H1 (cell line): ENCODE measurements around the gene PGM1. TPM values are rescaled to one million over a fixed set of nuclear protein-coding genes. Genes with fewer than 3 reads are reported as not detected.

Source experiments
- CREB1 ChIP-seq: IDR thresholded peaks from 2 replicates; pipeline ENCODE4 v1.6.1; 2012; ENCODE audit warnings: inconsistent platforms
- PHF8 ChIP-seq: fragments of 200-600 bp; sonication (generic); conservative IDR thresholded peaks from 2 replicates; pipeline ENCODE4 v1.7.1; 2012; ENCODE audit warnings: low read depth, mild to moderate bottlenecking, inconsistent platforms, low read length, moderate library complexity
- SRF ChIP-seq: IDR thresholded peaks from 2 replicates; pipeline ENCODE4 v1.6.1; 2011; ENCODE audit warnings: mild to moderate bottlenecking, low read depth, low read length, moderate library complexity
- TBP ChIP-seq: IDR thresholded peaks from 2 replicates; pipeline ENCODE4 v1.6.1; 2011; ENCODE audit warnings: low read depth, low read length, improper control_type of control experiment
- polyA plus RNA-seq, 7 experiments: library from polyadenylated mRNA; depleted of rRNA in 3 of 7; stranded (reverse) in 5 of 7; unstranded in 2 of 7; fragments of >200 nt in 5 of 7; fragments of 200-250 nt in 2 of 7; gene quantifications; 1 replicate in 5 of 7; 2 replicates in 1 of 7; 4 replicates in 1 of 7; pipeline versions ENCODE4 v1.2.1 to v1.2.3, GENCODE V29; 2011 to 2013; ENCODE audit warnings: missing spikeins in 2 of 7, mixed read lengths in 2 of 7
- total RNA-seq: library from RNA; stranded (reverse); fragmentation: NEBNext Ultra II Directional; extraction: Animal tissue kit (Norgen Biotek cat#: 25700); gene quantifications from 2 replicates; pipeline ENCODE4 v1.2.1, GENCODE V29; 2021
- TF ChIP-seq, protein P1 (sequence below): fragments of 300-600 bp; sonication (generic); IDR thresholded peaks from 2 replicates; pipeline ENCODE4 v1.7.1; 2012; ENCODE audit warnings: low read length, moderate library complexity, mild to moderate bottlenecking, inconsistent platforms; ENCODE audit not compliant: insufficient replicate concordance
- TF ChIP-seq, protein P2 (sequence below): IDR thresholded peaks from 2 replicates; pipeline ENCODE4 v1.6.1; 2012; ENCODE audit warnings: inconsistent platforms
- TF ChIP-seq, protein P3 (sequence below): IDR thresholded peaks from 2 replicates; pipeline ENCODE4 v1.6.1; 2012; ENCODE audit warnings: inconsistent platforms

Gene PGM1
- total and polyA plus RNA-seq, 2 of the 8 experiments (the other 6 are each of a cell fraction or from before 2014, with no cell fraction given): 33.0 to 65.4 TPM

DNA sequence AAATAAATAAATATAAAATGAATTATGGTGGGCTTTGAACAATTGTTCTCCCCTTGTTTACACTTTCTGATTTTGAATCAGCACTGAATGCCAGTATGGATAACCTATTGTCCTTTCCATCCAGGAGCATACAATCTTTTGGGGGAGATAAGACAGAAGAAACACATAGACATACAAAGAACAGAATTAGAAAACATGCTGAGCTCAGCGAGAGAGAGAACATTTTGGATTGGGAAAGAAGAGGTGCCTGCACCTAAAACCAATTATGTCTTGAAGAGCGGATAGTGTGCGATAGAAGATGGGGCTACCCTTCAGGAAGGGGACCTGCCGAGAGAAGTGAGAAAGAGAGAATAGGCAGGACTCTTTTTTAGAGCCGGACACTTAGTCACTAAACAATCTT is 6.6 kb downstream of the PGM1 start (continued):
- TF ChIP-seq, protein P1, sequence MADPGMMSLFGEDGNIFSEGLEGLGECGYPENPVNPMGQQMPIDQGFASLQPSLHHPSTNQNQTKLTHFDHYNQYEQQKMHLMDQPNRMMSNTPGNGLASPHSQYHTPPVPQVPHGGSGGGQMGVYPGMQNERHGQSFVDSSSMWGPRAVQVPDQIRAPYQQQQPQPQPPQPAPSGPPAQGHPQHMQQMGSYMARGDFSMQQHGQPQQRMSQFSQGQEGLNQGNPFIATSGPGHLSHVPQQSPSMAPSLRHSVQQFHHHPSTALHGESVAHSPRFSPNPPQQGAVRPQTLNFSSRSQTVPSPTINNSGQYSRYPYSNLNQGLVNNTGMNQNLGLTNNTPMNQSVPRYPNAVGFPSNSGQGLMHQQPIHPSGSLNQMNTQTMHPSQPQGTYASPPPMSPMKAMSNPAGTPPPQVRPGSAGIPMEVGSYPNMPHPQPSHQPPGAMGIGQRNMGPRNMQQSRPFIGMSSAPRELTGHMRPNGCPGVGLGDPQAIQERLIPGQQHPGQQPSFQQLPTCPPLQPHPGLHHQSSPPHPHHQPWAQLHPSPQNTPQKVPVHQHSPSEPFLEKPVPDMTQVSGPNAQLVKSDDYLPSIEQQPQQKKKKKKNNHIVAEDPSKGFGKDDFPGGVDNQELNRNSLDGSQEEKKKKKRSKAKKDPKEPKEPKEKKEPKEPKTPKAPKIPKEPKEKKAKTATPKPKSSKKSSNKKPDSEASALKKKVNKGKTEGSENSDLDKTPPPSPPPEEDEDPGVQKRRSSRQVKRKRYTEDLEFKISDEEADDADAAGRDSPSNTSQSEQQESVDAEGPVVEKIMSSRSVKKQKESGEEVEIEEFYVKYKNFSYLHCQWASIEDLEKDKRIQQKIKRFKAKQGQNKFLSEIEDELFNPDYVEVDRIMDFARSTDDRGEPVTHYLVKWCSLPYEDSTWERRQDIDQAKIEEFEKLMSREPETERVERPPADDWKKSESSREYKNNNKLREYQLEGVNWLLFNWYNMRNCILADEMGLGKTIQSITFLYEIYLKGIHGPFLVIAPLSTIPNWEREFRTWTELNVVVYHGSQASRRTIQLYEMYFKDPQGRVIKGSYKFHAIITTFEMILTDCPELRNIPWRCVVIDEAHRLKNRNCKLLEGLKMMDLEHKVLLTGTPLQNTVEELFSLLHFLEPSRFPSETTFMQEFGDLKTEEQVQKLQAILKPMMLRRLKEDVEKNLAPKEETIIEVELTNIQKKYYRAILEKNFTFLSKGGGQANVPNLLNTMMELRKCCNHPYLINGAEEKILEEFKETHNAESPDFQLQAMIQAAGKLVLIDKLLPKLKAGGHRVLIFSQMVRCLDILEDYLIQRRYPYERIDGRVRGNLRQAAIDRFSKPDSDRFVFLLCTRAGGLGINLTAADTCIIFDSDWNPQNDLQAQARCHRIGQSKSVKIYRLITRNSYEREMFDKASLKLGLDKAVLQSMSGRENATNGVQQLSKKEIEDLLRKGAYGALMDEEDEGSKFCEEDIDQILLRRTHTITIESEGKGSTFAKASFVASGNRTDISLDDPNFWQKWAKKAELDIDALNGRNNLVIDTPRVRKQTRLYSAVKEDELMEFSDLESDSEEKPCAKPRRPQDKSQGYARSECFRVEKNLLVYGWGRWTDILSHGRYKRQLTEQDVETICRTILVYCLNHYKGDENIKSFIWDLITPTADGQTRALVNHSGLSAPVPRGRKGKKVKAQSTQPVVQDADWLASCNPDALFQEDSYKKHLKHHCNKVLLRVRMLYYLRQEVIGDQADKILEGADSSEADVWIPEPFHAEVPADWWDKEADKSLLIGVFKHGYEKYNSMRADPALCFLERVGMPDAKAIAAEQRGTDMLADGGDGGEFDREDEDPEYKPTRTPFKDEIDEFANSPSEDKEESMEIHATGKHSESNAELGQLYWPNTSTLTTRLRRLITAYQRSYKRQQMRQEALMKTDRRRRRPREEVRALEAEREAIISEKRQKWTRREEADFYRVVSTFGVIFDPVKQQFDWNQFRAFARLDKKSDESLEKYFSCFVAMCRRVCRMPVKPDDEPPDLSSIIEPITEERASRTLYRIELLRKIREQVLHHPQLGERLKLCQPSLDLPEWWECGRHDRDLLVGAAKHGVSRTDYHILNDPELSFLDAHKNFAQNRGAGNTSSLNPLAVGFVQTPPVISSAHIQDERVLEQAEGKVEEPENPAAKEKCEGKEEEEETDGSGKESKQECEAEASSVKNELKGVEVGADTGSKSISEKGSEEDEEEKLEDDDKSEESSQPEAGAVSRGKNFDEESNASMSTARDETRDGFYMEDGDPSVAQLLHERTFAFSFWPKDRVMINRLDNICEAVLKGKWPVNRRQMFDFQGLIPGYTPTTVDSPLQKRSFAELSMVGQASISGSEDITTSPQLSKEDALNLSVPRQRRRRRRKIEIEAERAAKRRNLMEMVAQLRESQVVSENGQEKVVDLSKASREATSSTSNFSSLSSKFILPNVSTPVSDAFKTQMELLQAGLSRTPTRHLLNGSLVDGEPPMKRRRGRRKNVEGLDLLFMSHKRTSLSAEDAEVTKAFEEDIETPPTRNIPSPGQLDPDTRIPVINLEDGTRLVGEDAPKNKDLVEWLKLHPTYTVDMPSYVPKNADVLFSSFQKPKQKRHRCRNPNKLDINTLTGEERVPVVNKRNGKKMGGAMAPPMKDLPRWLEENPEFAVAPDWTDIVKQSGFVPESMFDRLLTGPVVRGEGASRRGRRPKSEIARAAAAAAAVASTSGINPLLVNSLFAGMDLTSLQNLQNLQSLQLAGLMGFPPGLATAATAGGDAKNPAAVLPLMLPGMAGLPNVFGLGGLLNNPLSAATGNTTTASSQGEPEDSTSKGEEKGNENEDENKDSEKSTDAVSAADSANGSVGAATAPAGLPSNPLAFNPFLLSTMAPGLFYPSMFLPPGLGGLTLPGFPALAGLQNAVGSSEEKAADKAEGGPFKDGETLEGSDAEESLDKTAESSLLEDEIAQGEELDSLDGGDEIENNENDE: no peak
- no peak for TF ChIP-seq TBP
- no peak for TF ChIP-seq SRF
- TF ChIP-seq, protein P2, sequence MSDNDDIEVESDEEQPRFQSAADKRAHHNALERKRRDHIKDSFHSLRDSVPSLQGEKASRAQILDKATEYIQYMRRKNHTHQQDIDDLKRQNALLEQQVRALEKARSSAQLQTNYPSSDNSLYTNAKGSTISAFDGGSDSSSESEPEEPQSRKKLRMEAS: no peak
- TF ChIP-seq PHF8: no peak
- no peak for TF ChIP-seq CREB1
- TF ChIP-seq, protein P3, sequence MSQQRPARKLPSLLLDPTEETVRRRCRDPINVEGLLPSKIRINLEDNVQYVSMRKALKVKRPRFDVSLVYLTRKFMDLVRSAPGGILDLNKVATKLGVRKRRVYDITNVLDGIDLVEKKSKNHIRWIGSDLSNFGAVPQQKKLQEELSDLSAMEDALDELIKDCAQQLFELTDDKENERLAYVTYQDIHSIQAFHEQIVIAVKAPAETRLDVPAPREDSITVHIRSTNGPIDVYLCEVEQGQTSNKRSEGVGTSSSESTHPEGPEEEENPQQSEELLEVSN: no peak
